Adrenal gland (tissue), 12 donors: Measurements from ENCODE around the gene TMEM100. TPM values are rescaled to one million over a fixed set of nuclear protein-coding genes. Genes with fewer than 3 reads are reported as not detected.

Experiments used
- DNase-seq, 7 donors: peaks; one replicate each; pipeline ENCODE4 v3.0.0-alpha.2; 2019 to 2020
- H3K27ac ChIP-seq, 5 donors: fragments of 200-600 bp; sonication (generic) in 4 of 5; 1 replicate in 3 of 5; 2 replicates in 2 of 5; pipeline versions ENCODE4 v1.5.1 to v1.8.0; 2016 to 2020; ENCODE audit warnings: mild to moderate bottlenecking in 1 of 5
- H3K27me3 ChIP-seq: fragments of 200-600 bp; 2 replicates; pipeline ENCODE4 v1.8.0; 2021
- H3K36me3 ChIP-seq, 2 donors: fragments of 200-600 bp; replicated peaks in 1 of 2; 1 replicate in 1 of 2; 2 replicates in 1 of 2; pipeline versions ENCODE4 v1.5.1 to v1.8.0; 2018 to 2022
- H3K4me1 ChIP-seq, 2 donors: fragments of 200-600 bp; replicated peaks in 1 of 2; 1 replicate in 1 of 2; 2 replicates in 1 of 2; pipeline versions ENCODE4 v1.5.1 to v1.8.0; 2018 to 2021
- H3K4me3 ChIP-seq, 4 donors: fragments of 200-600 bp; sonication (generic) in 3 of 4; one replicate each; pipeline ENCODE4 v1.5.1; 2016 to 2018
- H3K9me3 ChIP-seq, 3 donors: fragments of 200-600 bp; sonication (generic) in 1 of 3; replicated peaks in 1 of 3; 1 replicate in 2 of 3; 2 replicates in 1 of 3; pipeline versions ENCODE4 v1.5.1 to v1.8.0; 2016 to 2021
- CTCF ChIP-seq, 6 experiments: fragments of 450-650 bp in 4 of 6; fragments of 200-600 bp in 2 of 6; sonication (generic) in 1 of 6; IDR thresholded peaks; 1 replicate in 5 of 6; 2 replicates in 1 of 6; pipeline versions ENCODE4 v1.5.1 to v1.8.0; 2016 to 2021; ENCODE audit warnings: antibody characterized with exemption in 6 of 6, mild to moderate bottlenecking in 2 of 6, moderate library complexity in 1 of 6
- POLR2A ChIP-seq, 2 donors: fragments of 450-650 bp; IDR thresholded peaks; one replicate each; pipeline ENCODE4 v1.6.1; 2017; ENCODE audit warnings: antibody characterized with exemption in 2 of 2, mild to moderate bottlenecking in 2 of 2, moderate library complexity in 1 of 2
- WGBS, 4 donors: extraction: QIAGEN DNeasy Blood & Tissue Kit in 2 of 4; methylation state at CpG; one replicate each; pipeline versions ENCODE4 v1.1.5 to v1.1.7; 2013 to 2017; 5-methylcytosine and 5-hydroxymethylcytosine counted together
- intact Hi-C, 2 donors: fragments of 100-400 bp; cut with DNase I; formaldehyde crosslinking; loops; one replicate each; pipeline versions ENCODE4 v1.14.1 to v1.15.0; 2022 to 2023
- polyA plus RNA-seq, 3 donors: library from polyadenylated mRNA; stranded (reverse); fragments of 200-250 nt in 2 of 3; fragments of 350-450 nt in 1 of 3; fragmentation: Illumina TruSeq in 1 of 3; extraction: RNeasy Lipid Tissue Mini Kit (QIAGEN cat#74804) in 1 of 3; gene quantifications; one replicate each; pipeline ENCODE4 v1.2.3, GENCODE V29; 2013 to 2014
- total RNA-seq, 9 donors: library from RNA; depleted of rRNA in 4 of 9; stranded (reverse); fragments of >200 nt in 4 of 9; fragments of 120-200 nt in 1 of 9; fragmentation: NEBNext Ultra II Directional in 1 of 9; extraction: Animal tissue kit (Norgen Biotek cat#: 25700) in 1 of 9; gene quantifications; one replicate each; pipeline versions ENCODE4 v1.1.0 to v1.2.4, GENCODE V29; 2013 to 2023
- donor health status: healthy with polysubstance abuse.
- donor health status: Bipolar disorder and iron deficiency.
- donor health status: DM: yes; HTN: yes; CAD: no.
- donor health status: DM: no; HTN: no; CAD: no.
- donor health status: DM: no; HTN: no; CAD: no.
- donor health status: DM: yes; HTN: yes; CAD: no.

TMEM100 gene
- total and polyA plus RNA-seq, 12 donors: 1.3 to 11.5 (median 2.6) TPM

GRCh38 chr17:55683550-55684315, 38.9 kb downstream of the TMEM100 start:
- no peak for TF ChIP-seq CTCF (IDR thresholded peaks at IDR 0.05)
- no peak for TF ChIP-seq POLR2A (IDR thresholded peaks at IDR 0.05)
- Histone ChIP-seq H3K27ac (no peak overlapping the region), H3K36me3 (no peaks in the 10 kb centered on the region), H3K9me3 (no peaks in the 10 kb centered on the region), H3K27me3 (no peaks in the 10 kb centered on the region), H3K4me1 (no peaks in the 10 kb centered on the region), H3K4me3 (no peak overlapping the region)
- no peak for DNase-seq
- 55 to 78% (median 74%) methylated on average over 4 of the region's 4 CpGs for WGBS, 4 donors
- intact Hi-C loops: no loop called here

- TF ChIP-seq POLR2A (IDR thresholded peaks at IDR 0.05): no peak
- TF ChIP-seq CTCF (IDR thresholded peaks at IDR 0.05): no peak
- intact Hi-C loops: no loop called here
- WGBS, 4 donors: 53 to 70% (median 63%) methylated on average over 1 of the region's 1 CpG
- DNase-seq: no peak
- no peaks in the 10 kb centered on the region for H3K36me3 ChIP-seq
- H3K9me3 ChIP-seq: no peaks in the 10 kb centered on the region
- H3K27me3 ChIP-seq: no peaks in the 10 kb centered on the region
- H3K4me1 ChIP-seq: no peaks in the 10 kb centered on the region
- no peak overlapping the region for H3K4me3 ChIP-seq
- H3K27ac ChIP-seq: no peak overlapping the region
Measured at GRCh38 chr17:55681342-55681700, 41.3 kb downstream of the TMEM100 start.

GRCh38 chr17:55680686-55681341, 41.9 kb downstream of the TMEM100 start:
- Histone ChIP-seq H3K4me3 (no peak overlapping the region), H3K27ac (no peak overlapping the region), H3K9me3 (no peaks in the 10 kb centered on the region), H3K4me1 (no peaks in the 10 kb centered on the region), H3K27me3 (no peaks in the 10 kb centered on the region), H3K36me3 (no peaks in the 10 kb centered on the region)
- WGBS, 4 donors: 66 to 72% (median 71%) methylated on average over 4 of the region's 4 CpGs
- intact Hi-C loops: no loop called here
- TF ChIP-seq POLR2A (IDR thresholded peaks at IDR 0.05) (no peak), CTCF (IDR thresholded peaks at IDR 0.05) (no peak)
- no peak for DNase-seq

- TF ChIP-seq CTCF (IDR thresholded peaks at IDR 0.05) (no peak), POLR2A (IDR thresholded peaks at IDR 0.05) (no peak)
- Histone ChIP-seq H3K4me3 (no peak overlapping the region), H3K4me1 (peaks cover 0 to 5% of the 10 kb centered on the region in 2 donors), H3K27me3 (no peaks in the 10 kb centered on the region), H3K36me3 (no peaks in the 10 kb centered on the region), H3K9me3 (no peaks in the 10 kb centered on the region), H3K27ac (no peak overlapping the region)
- DNase-seq: no peak
- 33 to 67% (median 47%) methylated on average over 1 of the region's 1 CpG for WGBS, 4 donors
- intact Hi-C loops: no loop called here
Measured at GRCh38 chr17:55677446-55677845, 45.2 kb downstream of the TMEM100 start.
